Measurements from ENCODE around the gene RNU6-9. TPM values are rescaled to one million over a fixed set of nuclear protein-coding genes. Genes with fewer than 3 reads are reported as not detected.
"Not testable (repeated sequence)": the region's sequence is repeated elsewhere in the genome, so short reads cannot be mapped to it uniquely, and the experiment has no call there.

RNU6-9 gene
- total RNA-seq = not detected
- long read RNA-seq = 0 reads

DNA sequence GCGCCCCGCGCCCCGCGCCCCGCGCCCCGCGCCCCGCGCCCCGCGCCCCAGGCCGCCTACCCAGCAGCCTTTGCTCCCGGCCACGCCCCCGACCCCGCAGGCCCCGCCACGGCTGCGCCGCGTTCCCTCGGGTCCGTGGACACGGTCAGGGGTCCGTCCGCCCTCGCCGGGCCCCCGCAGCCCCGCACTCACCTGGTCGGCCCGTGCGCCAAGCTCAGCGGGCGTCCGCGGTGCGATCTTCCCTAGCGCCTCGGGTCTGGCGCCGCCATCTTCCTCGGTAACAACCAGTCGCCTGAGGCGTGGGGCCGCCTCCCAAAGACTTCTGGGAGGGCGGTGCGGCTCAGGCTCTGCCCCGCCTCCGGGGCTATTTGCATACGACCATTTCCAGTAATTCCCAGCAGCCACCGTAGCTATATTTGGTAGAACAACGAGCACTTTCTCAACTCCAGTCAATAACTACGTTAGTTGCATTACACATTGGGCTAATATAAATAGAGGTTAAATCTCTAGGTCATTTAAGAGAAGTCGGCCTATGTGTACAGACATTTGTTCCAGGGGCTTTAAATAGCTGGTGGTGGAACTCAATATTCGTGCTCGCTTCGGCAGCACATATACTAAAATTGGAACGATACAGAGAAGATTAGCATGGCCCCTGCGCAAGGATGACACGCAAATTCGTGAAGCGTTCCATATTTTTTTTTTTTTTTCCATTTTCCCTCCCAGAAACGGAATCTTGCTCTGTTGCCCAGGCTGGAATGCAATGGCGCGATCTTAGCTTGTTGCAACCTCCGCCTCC, at the start of gene RNU6-9, which contains the start of gene MED16:
RNU6-9 (plus strand) TSS at position 591 of the 796 bp plus-strand sequence.
MED16 (minus strand) TSS at position 294 of the 796 bp plus-strand sequence. CDS start 2,056 bp downstream, outside the sequence.
- intact Hi-C loops (cut with DNase I) = no loop called here

DNA sequence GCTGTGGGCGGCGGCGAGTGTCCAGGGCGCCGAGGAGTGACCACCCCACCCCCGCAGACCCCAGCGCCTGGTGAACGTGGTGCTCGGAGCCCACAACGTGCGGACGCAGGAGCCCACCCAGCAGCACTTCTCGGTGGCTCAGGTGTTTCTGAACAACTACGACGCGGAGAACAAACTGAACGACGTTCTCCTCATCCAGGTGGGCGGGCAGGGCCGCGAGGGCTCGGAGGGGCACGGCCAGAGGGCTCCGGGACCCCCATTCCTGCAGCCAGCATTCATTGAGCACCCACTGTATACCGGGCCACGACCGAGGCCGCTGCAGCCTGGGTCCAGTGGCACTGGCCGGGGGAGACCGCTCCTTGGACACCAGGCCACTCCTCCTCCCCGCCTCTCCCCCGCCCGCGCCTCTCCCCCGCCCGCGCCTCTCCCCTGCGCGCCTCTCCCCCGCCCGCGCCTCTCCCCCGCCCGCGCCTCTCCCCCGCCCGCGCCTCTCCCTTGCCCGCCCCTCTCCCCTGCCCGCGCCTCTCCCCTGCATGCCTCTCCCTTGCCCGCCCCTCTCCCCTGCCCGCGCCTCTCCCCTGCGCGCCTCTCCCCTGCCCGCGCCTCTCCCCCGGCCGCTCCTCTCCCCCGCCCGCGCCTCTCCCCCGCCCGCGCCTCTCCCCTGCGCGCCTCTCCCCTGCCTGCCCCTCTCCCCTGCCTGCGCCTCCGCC, 49.3 kb upstream of the RNU6-9 start:
- no peaks in the 10 kb centered on the region for H3K36me3 ChIP-seq
- peak; percentile 3 for ATAC-seq
- no peaks in the 10 kb centered on the region for H3K9me3 ChIP-seq
- H3K27me3 ChIP-seq = peaks cover 32% of the 10 kb centered on the region
- H3K4me1 ChIP-seq = peaks cover 17% of the 10 kb centered on the region
- no peak overlapping the region for H3K4me3 ChIP-seq
- intact Hi-C loops (cut with DNase I) = no loop called here
- no peak overlapping the region for H3K27ac ChIP-seq
- TF ChIP-seq, protein P1, sequence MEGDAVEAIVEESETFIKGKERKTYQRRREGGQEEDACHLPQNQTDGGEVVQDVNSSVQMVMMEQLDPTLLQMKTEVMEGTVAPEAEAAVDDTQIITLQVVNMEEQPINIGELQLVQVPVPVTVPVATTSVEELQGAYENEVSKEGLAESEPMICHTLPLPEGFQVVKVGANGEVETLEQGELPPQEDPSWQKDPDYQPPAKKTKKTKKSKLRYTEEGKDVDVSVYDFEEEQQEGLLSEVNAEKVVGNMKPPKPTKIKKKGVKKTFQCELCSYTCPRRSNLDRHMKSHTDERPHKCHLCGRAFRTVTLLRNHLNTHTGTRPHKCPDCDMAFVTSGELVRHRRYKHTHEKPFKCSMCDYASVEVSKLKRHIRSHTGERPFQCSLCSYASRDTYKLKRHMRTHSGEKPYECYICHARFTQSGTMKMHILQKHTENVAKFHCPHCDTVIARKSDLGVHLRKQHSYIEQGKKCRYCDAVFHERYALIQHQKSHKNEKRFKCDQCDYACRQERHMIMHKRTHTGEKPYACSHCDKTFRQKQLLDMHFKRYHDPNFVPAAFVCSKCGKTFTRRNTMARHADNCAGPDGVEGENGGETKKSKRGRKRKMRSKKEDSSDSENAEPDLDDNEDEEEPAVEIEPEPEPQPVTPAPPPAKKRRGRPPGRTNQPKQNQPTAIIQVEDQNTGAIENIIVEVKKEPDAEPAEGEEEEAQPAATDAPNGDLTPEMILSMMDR (IDR thresholded peaks at IDR 0.05) = no peak
- no peak for DNase-seq

More for the DNA sequence above, at the start of gene RNU6-9, which contains the start of gene MED16:
- Histone ChIP-seq H3K27me3 (no peaks in the 10 kb centered on the region), H3K4me3 (peak within 1 kb of the TSS; percentile 89), H3K36me3 (peaks cover 18% of the 10 kb centered on the region), H3K4me1 (peaks cover 5% of the 10 kb centered on the region), H3K9me3 (no peaks in the 10 kb centered on the region), H3K27ac (peak within 1 kb of the TSS; percentile 97)
- DNase-seq = peak; percentile 95
- ATAC-seq = peak; percentile 95
- TF ChIP-seq, protein P1 (IDR thresholded peaks at IDR 0.05) = no peak

DNA sequence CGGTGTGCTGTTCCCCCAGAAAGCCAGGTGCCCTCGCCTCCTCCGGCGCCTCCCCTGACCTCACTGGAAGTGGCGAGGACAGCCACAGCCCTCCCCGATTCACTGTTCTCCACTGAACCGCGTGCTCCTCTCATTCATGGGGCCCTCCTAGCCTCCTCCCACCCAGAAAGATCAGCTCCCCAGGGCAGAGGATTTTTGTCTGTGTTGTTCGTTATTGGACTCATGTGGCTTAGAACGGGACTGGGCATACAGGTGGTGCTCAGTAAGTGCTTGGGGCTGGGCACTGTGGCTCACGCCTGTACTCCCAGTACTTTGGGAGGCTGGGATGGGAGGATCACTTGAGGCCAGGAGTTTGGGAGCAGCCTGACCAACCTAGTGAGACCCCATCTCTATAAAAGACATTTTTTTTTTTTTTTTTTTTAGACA, 48.7 kb upstream of the RNU6-9 start:
- DNase-seq (no peak), ATAC-seq (no peak)
- no peak overlapping the region for H3K27ac ChIP-seq
- peaks cover 17% of the 10 kb centered on the region for H3K4me1 ChIP-seq
- H3K27me3 ChIP-seq = peaks cover 31% of the 10 kb centered on the region
- no peak overlapping the region for H3K4me3 ChIP-seq
- TF ChIP-seq, protein P1 (IDR thresholded peaks at IDR 0.05) = no peak
- no peaks in the 10 kb centered on the region for H3K9me3 ChIP-seq
- intact Hi-C loops (cut with DNase I) = no loop called here
- no peaks in the 10 kb centered on the region for H3K36me3 ChIP-seq

DNA sequence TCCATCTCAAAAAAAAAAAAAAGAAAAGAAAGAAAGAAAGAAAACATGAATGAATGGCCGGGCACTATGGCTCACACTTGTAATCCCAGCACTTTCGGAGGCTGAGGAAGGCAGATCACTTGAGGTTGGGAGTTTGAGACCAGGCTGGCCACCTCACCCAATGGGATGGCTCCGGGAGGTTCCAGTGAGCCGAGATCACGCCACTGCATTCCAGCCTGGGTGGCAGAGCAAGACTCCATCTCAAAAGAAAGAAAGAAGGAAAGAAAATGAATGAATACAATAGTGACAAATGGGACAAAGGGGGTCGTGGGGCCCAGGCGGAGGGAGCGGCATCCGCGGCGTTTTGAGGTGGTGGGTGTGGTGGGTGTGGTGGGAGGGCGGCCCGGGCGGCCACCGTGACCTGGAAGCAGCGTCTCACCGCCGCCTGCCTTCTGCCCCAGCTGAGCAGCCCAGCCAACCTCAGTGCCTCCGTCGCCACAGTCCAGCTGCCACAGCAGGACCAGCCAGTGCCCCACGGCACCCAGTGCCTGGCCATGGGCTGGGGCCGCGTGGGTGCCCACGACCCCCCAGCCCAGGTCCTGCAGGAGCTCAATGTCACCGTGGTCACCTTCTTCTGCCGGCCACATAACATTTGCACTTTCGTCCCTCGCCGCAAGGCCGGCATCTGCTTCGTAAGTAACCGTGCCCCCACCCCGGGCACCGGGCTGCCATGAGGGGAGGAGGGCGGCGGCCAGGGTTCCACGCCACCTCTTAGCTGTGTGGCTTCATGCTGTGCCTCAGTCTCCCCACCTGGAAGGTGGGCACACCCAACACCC, 47.4 kb upstream of the RNU6-9 start:
- H3K4me3 ChIP-seq = no peak overlapping the region
- intact Hi-C loops (cut with DNase I) = no loop called here
- DNase-seq (no peak), ATAC-seq (no peak)
- H3K27me3 ChIP-seq = peaks cover 31% of the 10 kb centered on the region
- TF ChIP-seq, protein P1 (IDR thresholded peaks at IDR 0.05) = no peak
- peaks cover 23% of the 10 kb centered on the region for H3K4me1 ChIP-seq
- no peak overlapping the region for H3K27ac ChIP-seq
- no peaks in the 10 kb centered on the region for H3K9me3 ChIP-seq
- H3K36me3 ChIP-seq = no peaks in the 10 kb centered on the region

DNA sequence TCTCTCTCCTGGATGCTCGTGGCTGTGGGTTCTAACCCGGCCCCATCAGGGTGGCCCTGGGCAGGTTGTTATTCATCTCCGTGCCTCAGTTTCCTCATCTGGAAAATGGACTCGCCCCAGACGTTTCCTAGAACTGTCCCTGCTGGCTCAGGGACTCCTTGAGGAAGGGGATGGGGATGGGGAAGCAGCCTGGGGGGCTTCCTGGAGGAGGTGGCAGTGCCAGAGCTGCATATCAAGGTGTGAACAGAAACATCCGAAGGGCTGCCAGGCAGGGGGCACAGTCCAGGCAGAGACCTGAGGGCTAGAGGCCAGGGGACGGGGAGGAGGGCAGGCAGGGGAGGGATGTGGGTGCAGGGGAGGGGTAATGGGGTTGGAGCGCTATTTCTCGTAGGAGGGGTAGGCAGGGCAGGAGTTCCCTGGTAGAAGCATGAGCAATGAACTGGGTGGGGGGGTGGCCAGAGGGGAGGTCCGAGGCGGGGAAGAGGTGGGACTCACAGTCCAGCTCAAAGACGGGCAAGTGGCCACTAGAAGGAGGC, 44.8 kb upstream of the RNU6-9 start:
- H3K4me1 ChIP-seq = peaks cover 22% of the 10 kb centered on the region
- ATAC-seq = no peak

DNA sequence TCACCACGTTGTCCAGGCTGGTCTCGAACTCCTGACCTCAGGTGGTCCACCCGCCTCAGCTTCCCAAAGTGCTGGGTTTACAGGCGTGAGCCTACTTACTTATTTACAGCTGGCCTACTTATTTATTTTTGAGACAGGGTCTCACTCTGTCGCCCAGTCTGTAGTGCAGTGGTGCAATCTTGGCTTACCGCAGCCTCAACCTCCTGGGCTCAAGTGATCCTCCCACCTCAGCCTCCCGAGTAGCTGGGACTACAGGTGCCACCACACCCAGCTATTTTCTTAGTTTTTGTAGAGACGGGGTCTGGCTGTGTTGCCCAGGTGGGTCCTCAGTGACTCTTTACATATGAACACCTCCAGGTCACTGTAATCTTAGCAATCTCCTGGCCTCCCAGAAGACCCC, 44.1 kb upstream of the RNU6-9 start:
- Histone ChIP-seq H3K4me1 (peaks cover 17% of the 10 kb centered on the region), H3K27me3 (peaks cover 36% of the 10 kb centered on the region)
- intact Hi-C loops (cut with DNase I); H3K4me3 ChIP-seq; ATAC-seq; H3K27ac ChIP-seq; DNase-seq; H3K36me3 ChIP-seq; H3K9me3 ChIP-seq: not testable (repeated sequence)

More for the DNA sequence above, 44.8 kb upstream of the RNU6-9 start:
- no peak for DNase-seq
- H3K27me3 ChIP-seq = peaks cover 41% of the 10 kb centered on the region
- no peaks in the 10 kb centered on the region for H3K9me3 ChIP-seq
- no peak overlapping the region for H3K4me3 ChIP-seq
- intact Hi-C loops (cut with DNase I) = no loop called here
- TF ChIP-seq, protein P1 (IDR thresholded peaks at IDR 0.05) = no peak
- H3K36me3 ChIP-seq = no peaks in the 10 kb centered on the region
- H3K27ac ChIP-seq = no peak overlapping the region
